Natural killer cell (primary cell): ENCODE results near the gene METTL21A. TPM values are rescaled to one million over a fixed set of nuclear protein-coding genes. Genes with fewer than 3 reads are reported as not detected.

Experiments used
- ATAC-seq, 3 donors: fragments of 150-1000 bp in 2 of 3; fragments of 200-7000 bp in 1 of 3; cut with Tn5 transposase; 1 replicate in 1 of 3; 2 replicates in 2 of 3; pipeline ENCODE4 v1.10.0; 2021; ENCODE audit warnings: mild to moderate bottlenecking in 2 of 3, moderate library complexity in 2 of 3
- DNase-seq, 2 donors: peaks; one replicate each; pipeline versions ENCODE4 v3.0.0 to v3.0.0-alpha.2; 2013 to 2021; ENCODE audit warnings: mixed read lengths in 1 of 2
- H3K27ac ChIP-seq: one replicate; pipeline ENCODE4 v1.5.1; 2013; ENCODE audit warnings: mild to moderate bottlenecking, low read length
- H3K27me3 ChIP-seq: one replicate; pipeline ENCODE4 v1.6.1; 2013; ENCODE audit warnings: low read length; ENCODE audit not compliant: control insufficient read depth, insufficient read depth
- H3K36me3 ChIP-seq: one replicate; pipeline ENCODE4 v1.6.1; 2013; ENCODE audit warnings: low read length; ENCODE audit not compliant: control insufficient read depth, insufficient read depth
- H3K4me1 ChIP-seq: one replicate; pipeline ENCODE4 v1.6.1; 2013; ENCODE audit warnings: low read length; ENCODE audit not compliant: control insufficient read depth, insufficient read depth
- H3K4me3 ChIP-seq: one replicate; pipeline ENCODE4 v1.5.1; 2013; ENCODE audit warnings: low read length
- H3K9me3 ChIP-seq: one replicate; pipeline ENCODE4 v1.6.1; 2013; ENCODE audit warnings: low read length; ENCODE audit not compliant: control insufficient read depth, insufficient read depth
- H3K27ac Mint-ChIP-seq, 2 donors: one replicate each; pipeline ENCODE4 v1.8.0; 2022; ENCODE audit warnings: mild to moderate bottlenecking in 2 of 2, mixed read lengths in 2 of 2, moderate library complexity in 1 of 2
- H3K27me3 Mint-ChIP-seq, 2 donors: one replicate each; pipeline ENCODE4 v1.8.0; 2022; ENCODE audit warnings: low read depth in 2 of 2, mixed read lengths in 2 of 2
- H3K36me3 Mint-ChIP-seq: one replicate; pipeline ENCODE4 v1.8.0; 2022; ENCODE audit warnings: mixed read lengths
- H3K4me1 Mint-ChIP-seq, 2 donors: one replicate each; pipeline ENCODE4 v1.8.0; 2022; ENCODE audit warnings: mixed read lengths in 2 of 2
- H3K4me3 Mint-ChIP-seq: one replicate; pipeline ENCODE4 v1.8.0; 2022; ENCODE audit warnings: mild to moderate bottlenecking, moderate library complexity, mixed read lengths
- H3K9me3 Mint-ChIP-seq, 2 donors: one replicate each; pipeline ENCODE4 v1.8.0; 2022; ENCODE audit warnings: mixed read lengths in 2 of 2
- CTCF ChIP-seq: fragments of 200-600 bp; IDR thresholded peaks from one replicate; pipeline ENCODE4 v1.8.0; 2022; ENCODE audit warnings: antibody characterized with exemption
- WGBS: methylation state at CpG from one replicate; pipeline ENCODE4 v1.1.7; 2013; ENCODE audit warnings: missing lambda C conversion rate; ENCODE audit not compliant: insufficient coverage; 5-methylcytosine and 5-hydroxymethylcytosine counted together
- intact Hi-C: fragments of 100-400 bp; cut with micrococcal nuclease; formaldehyde crosslinking; loops from one replicate; pipeline ENCODE4 v1.14.2; 2022
- total RNA-seq, 4 donors: library from RNA; stranded (reverse); fragments of 120-200 nt in 1 of 4; gene quantifications; one replicate each; pipeline versions ENCODE4 v1.2.3 to v1.2.4, GENCODE V29; 2013 to 2022

The METTL21A gene
- total RNA-seq, 3 donors from 2014 or later (not counting 1 experiment from before 2014, with no cell fraction given): 10.1 to 11.5 (median 11.0) TPM

GRCh38 chr2:207599636-207600035 is 25.6 kb downstream of the METTL21A start:
- H3K27ac ChIP-seq: no peak overlapping the region
- H3K36me3 Mint-ChIP-seq: no peaks in the 10 kb centered on the region
- TF ChIP-seq CTCF: no peak
- H3K9me3 ChIP-seq: no peaks in the 10 kb centered on the region
- peaks cover 15 to 21% of the 10 kb centered on the region in 2 donors for H3K4me1 Mint-ChIP-seq
- no peaks in the 10 kb centered on the region for H3K9me3 Mint-ChIP-seq
- no peaks in the 10 kb centered on the region for H3K27me3 ChIP-seq
- no peaks in the 10 kb centered on the region for H3K27me3 Mint-ChIP-seq
- H3K4me3 ChIP-seq: no peak overlapping the region
- H3K4me1 ChIP-seq: peaks cover 2% of the 10 kb centered on the region
- peak overlapping the region in 1 of 2 donors; percentile 54 for H3K27ac Mint-ChIP-seq
- H3K36me3 ChIP-seq: peaks cover 20% of the 10 kb centered on the region
- no peak for DNase-seq
- intact Hi-C loops: no loop called here
- ATAC-seq: no peak
- no peak overlapping the region for H3K4me3 Mint-ChIP-seq

- H3K36me3 Mint-ChIP-seq: peaks cover 8% of the 10 kb centered on the region
Measured at GRCh38 chr2:207594731-207595130, 30.5 kb downstream of the METTL21A start.

GRCh38 chr2:207594264-207594663 is 30.9 kb downstream of the METTL21A start:
- peak overlapping the region; percentile 49 to 56 for H3K27ac Mint-ChIP-seq
- no peak for ATAC-seq
- no peaks in the 10 kb centered on the region for H3K9me3 Mint-ChIP-seq
- TF ChIP-seq CTCF: no peak
- Histone ChIP-seq H3K4me3 (no peak overlapping the region), H3K27ac (no peak overlapping the region), H3K9me3 (no peaks in the 10 kb centered on the region), H3K36me3 (peaks cover 34% of the 10 kb centered on the region), H3K4me1 (peaks cover 2% of the 10 kb centered on the region), H3K27me3 (no peaks in the 10 kb centered on the region)
- H3K4me3 Mint-ChIP-seq: no peak overlapping the region
- 63% methylated on average over 1 of the region's 3 CpGs for whole genome bisulfite sequencing
- H3K36me3 Mint-ChIP-seq: peaks cover 8% of the 10 kb centered on the region
- H3K4me1 Mint-ChIP-seq: peaks cover 10 to 16% of the 10 kb centered on the region in 2 donors
- DNase-seq: no peak
- H3K27me3 Mint-ChIP-seq: no peaks in the 10 kb centered on the region
- intact Hi-C loops: no loop called here

More at GRCh38 chr2:207594731-207595130, 30.5 kb downstream of the METTL21A start:
- Histone ChIP-seq H3K27ac (no peak overlapping the region), H3K9me3 (no peaks in the 10 kb centered on the region), H3K27me3 (no peaks in the 10 kb centered on the region), H3K4me3 (no peak overlapping the region), H3K36me3 (peaks cover 31% of the 10 kb centered on the region), H3K4me1 (peaks cover 2% of the 10 kb centered on the region)
- TF ChIP-seq CTCF: no peak
- no peak overlapping the region for H3K4me3 Mint-ChIP-seq
- intact Hi-C loops: no loop called here
- peak overlapping the region; percentile 49 to 56 for H3K27ac Mint-ChIP-seq
- no peaks in the 10 kb centered on the region for H3K27me3 Mint-ChIP-seq
- DNase-seq: no peak
- 96% methylated on average over 4 of the region's 4 CpGs for WGBS
- peaks cover 5 to 13% of the 10 kb centered on the region in 2 donors for H3K4me1 Mint-ChIP-seq
- no peak for ATAC-seq
- H3K9me3 Mint-ChIP-seq: no peaks in the 10 kb centered on the region

GRCh38 chr2:207593277-207593676 is 31.9 kb downstream of the METTL21A start:
- Mint-ChIP-seq H3K4me3 (no peak overlapping the region), H3K36me3 (peaks cover 8% of the 10 kb centered on the region), H3K4me1 (peaks cover 19 to 26% of the 10 kb centered on the region in 2 donors), H3K27me3 (no peaks in the 10 kb centered on the region), H3K27ac (peak overlapping the region in 1 of 2 donors; percentile 38), H3K9me3 (no peaks in the 10 kb centered on the region)
- Histone ChIP-seq H3K4me1 (peaks cover 2% of the 10 kb centered on the region), H3K4me3 (no peak overlapping the region), H3K27me3 (no peaks in the 10 kb centered on the region), H3K36me3 (peaks cover 38% of the 10 kb centered on the region), H3K9me3 (no peaks in the 10 kb centered on the region), H3K27ac (no peak overlapping the region)
- ATAC-seq (no peak), DNase-seq (no peak)
- intact Hi-C loops: no loop called here
- TF ChIP-seq CTCF: no peak
